NCI-H748 treated with DMSO at 0.1 percent for 48 hours (cell line): Measurements from ENCODE around the gene CACNA2D4.

ENCODE experiments used
- DNase-seq: peaks from one replicate; lab custom pipeline; 2025; lab: John Stamatoyannopoulos, UW

Gene CACNA2D4

DNA sequence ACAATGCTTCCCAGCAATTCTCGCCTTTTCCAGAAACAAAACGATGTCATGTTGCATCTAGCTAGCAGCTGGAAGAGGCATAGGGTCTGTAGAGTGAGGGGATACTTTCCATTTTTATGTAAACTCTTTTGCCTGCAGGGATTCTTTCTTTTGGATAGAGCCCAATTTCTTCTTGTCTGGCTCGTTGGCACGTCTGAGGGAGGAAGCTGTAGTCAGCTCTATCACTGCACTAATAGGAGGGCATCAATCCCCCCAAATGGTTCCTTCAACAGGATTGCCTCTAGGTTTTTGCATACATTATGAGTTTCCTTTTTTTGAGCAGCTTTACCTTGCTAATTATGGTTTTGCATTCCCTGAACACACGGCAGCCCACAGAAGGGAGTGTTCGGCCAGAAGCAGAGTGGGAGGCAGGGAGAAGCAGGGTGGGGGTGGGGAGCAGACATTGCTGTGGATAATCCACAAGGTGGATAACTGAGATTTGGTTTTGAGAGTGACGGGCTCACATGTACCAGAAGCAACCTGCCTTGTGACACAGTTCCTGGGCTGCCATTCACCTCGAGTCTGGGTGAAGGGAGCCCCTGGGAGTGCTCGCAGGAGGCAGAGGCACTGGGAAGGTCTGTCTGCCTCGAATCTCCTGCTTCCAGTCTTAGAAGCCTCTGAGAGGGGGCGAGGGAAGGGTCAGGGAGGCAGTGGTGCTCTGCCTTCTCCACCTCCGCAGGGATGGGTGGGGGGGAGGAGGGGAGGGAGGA, 73.6 kb downstream of the CACNA2D4 start:
- no peak for DNase-seq

DNA sequence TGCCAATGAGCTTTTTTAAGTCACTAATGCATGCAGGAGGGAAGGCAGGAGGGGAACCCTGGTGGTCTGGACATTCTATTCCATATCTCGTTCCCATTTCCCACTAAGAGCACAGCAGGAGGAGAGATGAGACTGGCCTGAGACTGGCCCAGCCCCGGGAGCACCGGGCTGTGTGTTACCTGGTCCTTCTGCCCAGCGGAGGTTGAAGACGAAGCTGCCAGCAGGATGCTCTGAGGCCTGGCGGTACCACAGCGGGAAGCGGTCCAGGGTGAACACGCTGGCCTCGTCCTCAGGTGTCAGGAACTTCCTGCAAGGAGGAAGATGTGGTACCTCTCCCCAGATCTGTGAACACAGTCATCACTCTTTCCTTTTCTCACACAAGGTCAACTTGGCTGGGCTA, 74.2 kb downstream of the CACNA2D4 start:
- no peak for DNase-seq

DNA sequence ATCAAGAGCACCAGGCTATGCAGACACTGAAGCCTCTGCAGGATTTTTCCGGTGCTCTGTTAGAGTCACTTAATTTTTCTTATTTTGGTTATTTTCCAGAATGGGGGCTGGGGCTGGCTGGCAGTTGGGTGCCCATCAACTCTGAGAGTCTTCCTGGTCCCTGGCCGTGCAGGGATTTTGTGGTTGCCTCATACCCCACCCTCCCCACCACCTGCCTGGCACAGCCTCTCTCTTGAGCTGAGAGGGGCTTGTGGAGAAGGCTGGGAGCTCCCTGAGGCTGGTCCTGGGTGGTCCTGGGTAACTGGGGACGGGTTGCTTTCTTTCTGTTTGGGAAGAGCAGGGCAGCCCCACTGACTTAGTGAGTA, 74.8 kb downstream of the CACNA2D4 start:
- no peak for DNase-seq

DNA sequence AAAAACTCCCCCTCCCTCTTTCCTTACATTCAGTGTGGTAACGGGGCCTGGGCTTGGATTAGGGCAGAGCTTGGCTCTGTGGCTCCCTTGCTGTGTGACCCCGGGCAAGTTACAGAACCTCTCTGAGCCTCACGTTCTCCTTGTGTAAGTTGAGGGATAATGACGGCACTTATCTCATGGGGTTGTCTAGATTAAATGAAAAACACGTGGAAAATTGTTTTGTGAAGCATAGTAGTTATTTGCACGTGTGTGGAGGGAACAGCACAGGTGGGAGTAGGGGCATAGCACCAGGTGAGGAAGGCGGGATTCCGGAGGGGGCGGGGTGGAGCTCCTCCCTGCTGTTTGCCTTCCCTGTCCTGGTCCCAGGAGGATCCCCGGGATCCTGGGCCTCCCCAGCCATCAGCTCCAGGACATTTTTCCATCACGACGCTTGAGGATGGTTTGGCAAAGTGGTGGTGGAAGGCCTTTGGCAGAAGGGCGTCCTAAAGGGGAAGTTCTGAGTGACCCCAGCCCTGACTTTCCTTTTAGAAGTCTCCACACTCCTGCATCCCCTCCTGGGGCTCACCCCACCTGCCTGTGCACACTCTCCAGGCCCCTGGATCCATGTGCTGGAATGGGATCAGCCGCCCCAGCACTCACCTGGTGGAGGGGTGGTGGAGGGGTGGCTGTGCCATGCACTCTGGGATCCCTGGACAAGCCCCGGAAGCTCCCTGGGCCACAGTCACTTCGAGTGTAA, 75.4 kb downstream of the CACNA2D4 start:
- DNase-seq: no peak

DNA sequence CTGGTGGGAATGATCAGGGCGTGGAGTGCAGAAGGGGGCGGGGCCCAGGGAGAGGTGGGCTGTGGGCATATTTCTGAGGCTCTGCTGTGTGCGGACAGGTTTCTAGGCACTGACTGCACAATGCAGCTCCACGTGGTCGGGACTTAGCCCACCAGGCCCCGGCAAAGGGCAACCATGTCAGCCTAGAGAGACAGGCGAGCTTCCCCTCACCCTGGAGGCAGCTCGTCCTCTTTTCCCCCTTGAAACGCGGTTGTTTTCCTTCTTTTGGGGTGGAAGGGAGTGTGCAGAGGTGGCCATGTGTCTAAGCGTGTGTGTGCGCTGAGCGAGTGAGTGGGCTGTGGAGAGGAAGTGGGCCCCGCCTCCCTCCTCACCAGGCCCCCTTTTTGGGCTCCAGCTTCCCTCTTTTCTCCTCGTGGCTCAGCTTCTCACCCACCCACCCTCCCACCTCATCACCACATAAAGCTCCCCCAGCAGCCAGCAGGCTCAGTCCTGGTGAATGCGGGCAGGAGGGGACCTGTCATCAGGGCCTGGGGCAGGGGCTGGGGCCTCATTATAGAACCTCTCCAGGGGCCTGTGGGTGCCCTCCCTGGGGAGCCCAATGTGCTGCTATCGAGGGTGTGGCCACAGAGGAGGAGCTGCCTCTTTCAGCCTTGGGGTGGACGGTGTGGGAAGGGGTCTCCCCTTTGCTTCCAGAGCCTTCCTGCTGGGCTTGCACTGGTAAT, 76.1 kb downstream of the CACNA2D4 start:
- no peak for DNase-seq

DNA sequence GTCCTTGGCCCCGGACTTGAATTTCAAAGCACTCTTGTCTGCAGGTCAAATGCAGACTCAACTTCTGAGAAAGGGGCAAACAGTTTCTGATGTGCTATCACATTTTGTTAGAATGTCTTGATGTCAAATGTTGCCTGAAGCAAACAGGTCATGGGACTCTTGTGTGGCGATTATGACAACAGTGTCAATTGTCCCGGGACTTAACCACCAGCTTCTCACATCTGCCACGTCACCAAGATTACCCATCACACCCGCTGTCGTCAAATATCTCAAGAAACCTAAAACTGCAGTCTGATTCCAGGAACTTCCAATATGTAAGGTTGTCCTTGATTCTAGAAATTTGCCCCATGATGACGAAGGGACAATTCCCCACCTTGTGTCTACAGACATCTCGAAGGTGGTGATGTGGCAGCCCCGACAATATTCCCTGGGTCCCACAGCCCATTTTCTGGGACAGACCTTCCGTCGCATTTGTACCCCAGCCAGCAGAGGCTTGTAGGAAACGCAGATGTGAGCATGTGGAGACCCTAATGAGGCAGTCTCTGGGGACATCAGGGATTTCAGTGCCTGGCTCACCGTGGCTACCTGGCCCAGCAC, 76.8 kb downstream of the CACNA2D4 start:
- DNase-seq: no peak

DNA sequence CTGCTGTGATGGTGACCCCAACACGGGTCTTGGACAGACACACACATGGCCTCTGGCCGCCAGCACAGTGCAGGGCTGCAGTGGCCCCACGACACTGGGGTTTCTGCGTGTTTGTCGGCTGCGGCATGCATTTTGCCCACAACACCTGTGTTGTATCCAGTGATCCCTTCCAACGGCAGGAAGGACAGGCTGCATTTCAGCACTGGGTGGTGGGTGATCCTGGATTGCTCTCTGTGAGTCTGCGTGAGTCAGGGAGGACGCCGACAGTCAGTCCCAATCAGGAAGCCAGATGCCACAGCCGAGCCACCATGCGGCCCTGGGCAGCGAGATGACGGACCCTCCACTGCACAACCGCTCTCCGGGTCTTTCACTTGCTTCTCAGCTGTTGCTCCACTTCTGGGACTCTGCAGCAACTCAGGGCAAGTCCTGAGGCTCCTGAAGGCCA, 77.4 kb downstream of the CACNA2D4 start:
- no peak for DNase-seq

DNA sequence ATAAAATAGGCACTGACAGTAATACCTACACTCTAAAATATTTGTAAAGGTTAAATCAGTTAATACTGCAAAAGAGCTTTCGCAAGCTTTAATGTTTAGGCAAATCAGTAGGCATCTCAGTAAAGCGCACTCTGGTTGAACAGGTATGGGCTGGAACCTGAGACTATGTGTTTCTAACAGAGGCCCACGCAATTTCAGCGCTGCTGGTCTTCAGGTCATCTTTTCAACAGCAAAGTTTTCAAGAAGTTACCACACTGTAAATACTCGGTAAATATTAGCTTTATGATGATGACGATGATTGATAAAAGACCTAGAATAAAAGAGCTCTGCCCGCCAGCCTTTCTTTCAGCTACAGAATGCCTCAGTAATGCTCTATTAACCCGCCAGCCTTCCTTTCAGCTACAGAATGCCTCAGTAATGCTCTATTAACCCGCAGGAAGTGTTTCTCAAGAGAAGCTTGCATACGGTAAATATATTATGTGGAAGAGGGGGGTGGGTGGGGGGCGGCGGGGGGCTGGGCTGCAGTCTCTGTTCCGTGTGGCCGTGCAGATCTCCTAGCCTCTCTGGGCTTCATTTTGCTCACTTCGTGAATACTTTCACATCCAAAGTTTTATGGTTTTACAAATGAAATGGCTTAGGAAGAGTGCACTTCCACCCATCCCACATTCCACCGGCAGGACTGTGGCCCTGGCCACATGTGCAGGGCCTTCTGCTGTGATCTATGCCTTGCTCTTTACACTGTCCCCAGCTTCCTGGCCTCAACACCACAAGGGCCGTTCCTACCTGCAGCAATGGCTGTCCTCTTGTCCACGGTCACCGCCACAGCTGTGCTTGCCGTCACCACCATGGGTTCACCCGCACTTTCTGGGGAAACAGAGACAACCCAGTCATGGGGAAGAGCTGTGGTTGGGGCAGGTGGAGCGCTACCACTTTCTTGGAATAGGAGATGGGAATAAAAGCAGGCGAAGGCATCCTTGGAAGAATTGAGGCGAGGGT, 78.2 kb downstream of the CACNA2D4 start:
- DNase-seq: no peak

DNA sequence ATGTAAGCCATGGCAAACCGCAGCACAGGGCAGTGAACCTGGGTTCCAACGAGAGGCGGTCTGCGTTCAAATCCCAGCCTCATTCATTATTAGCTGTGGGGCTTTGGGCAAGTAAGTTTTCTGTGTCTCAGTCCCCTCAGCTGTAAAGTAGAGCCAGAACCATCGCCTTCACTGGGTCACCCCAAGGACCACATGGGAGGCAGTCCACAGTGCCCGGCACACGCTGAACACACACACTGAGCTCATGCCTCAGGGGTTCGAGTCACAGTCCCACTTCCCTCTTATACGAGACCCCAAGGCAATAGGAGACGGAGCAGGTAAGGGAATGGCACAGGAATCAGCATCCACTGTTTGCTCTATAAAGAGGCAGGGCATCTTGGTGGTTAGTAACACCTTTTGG, 79.0 kb downstream of the CACNA2D4 start:
- DNase-seq: no peak

DNA sequence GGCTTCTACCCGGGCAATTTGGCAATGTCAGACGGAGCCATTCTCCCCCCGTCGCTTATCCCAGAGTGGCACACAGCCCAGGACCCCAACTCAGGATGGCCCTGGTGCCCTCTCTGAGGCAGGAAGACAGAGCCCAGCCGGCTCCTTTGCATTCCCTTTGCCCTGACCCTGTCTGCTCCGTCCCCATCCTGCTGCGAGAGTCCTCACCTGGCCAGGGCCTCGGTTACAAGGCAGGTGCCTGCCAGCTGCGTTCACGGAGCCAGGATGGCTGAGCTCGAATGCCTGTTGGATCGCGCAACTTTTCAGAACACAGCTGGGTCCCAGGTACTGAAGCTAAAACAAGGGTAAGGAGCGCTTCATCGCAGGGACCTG, 79.5 kb downstream of the CACNA2D4 start:
- no peak for DNase-seq

DNA sequence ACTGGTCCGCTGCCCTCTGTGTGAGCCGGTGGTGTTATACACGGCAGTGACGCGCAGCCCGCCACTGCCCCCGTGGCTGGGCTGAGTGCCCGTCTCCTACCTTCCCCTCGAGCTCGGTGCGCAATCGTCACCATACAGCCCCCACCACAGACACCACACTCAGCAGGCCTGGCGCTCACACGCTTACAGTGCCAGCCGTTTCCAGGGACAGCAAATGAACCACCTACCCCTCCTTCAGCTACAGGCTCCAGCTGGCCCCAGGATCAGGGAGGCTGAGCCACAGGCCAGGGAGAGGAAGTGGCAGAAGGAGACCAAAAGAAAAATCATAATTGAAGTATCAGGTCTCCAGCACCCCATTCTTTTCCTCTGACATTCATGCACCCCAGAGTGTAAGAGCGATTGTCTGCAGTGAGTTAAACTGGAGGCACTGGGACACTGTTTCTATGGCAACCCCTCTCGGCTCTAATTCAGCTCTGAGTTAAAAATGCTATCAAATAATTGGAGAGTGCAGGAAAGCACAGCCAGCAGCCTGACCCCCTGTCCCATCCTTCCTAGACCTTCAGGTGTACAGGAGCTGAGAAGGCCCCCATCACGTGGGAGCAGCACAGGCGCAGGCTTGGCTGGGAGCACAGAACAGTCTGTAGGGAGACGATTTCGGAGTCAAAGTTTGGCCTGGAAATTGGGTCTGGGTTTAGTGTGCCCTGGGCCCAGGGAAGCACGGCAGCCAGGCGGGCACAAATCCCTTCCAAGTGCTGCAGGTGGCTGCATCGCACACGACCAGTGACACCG, 80.1 kb downstream of the CACNA2D4 start:
- DNase-seq: no peak

DNA sequence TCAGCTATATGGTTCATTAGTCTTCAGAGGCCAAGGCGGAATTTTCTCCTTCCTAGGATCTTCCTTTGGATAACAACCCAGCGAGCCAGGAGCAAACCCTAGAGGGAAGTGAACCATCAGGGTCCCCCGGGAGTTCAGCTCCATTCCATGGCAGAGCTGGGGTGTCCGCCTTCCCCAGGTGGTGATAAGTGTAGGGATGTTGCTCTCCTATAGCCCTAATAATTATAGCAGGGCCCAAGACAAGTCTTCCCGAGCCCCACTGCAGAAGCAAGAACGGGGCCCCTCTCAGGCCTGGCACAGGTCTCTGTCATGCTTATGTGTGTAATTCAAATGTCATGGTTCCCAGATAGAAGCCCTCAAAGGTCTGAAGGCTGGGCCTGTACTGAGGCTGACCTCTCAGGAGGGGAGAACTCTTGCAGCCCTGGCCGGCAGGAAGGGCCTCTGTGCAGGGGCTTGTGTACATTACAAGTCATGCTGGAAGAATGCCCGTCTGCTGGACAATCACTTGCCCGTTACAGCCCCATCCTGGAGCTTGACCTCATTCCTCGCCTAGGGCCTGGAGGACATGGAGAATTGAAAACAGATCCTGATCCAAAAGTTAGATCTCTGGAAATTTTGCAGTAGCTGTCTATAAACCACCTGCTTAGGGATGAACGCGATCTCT, 80.8 kb downstream of the CACNA2D4 start:
- no peak for DNase-seq

DNA sequence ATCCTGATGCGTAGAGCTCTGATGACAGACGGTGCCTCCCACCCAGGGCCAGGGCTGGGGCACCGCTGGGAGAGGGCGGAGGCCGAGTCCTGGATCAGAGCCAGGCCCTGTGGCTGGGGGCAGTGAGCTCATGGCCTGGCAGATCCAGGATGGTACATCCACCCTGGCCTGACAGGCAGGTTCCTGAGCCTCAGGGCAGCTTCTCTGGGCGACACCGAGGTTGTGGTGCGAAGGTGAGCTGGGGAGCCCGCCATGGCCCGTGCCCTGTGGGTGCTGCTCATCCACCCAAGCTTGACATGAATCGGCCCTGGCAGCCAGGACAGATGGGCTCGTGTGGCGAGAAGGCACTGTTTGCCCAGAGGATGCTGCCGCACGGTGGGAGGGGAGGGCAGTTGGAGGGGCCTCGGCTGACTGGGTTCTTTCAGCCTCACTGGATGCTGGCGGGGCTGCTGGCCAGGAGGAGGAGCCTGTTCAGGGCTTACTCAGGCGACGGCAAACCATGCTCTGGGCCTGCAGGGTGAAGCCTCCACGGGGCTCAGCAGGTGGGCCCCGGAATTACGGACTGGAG, 81.5 kb downstream of the CACNA2D4 start:
- DNase-seq: no peak

DNA sequence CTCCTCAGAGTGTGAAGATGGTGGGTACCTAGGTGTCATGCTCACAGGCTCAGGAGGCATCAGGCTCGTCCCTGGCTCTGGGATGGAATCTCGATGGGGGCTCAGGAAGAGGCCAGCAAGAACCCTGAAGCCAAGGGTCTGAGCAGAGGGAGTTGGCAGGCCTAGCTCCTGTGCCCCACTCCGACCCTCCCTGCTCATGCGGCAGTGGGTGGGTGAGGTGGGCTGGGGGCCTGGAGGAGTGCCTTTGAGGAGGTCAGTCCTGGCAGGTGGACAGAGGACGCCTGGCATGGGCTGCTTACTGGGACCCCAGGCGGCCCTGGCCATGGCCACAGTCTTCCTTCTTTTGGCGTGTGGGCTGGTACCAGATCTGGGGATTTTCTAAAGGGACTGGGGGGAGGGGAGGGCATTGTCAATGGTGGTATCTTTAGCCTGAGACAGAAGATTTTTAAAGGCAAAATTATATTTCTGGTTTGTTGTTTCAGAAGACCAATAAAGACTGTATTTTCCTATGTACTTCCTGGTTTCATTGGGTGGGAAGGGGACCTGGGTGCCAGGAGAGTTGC, 82.1 kb downstream of the CACNA2D4 start:
- no peak for DNase-seq

DNA sequence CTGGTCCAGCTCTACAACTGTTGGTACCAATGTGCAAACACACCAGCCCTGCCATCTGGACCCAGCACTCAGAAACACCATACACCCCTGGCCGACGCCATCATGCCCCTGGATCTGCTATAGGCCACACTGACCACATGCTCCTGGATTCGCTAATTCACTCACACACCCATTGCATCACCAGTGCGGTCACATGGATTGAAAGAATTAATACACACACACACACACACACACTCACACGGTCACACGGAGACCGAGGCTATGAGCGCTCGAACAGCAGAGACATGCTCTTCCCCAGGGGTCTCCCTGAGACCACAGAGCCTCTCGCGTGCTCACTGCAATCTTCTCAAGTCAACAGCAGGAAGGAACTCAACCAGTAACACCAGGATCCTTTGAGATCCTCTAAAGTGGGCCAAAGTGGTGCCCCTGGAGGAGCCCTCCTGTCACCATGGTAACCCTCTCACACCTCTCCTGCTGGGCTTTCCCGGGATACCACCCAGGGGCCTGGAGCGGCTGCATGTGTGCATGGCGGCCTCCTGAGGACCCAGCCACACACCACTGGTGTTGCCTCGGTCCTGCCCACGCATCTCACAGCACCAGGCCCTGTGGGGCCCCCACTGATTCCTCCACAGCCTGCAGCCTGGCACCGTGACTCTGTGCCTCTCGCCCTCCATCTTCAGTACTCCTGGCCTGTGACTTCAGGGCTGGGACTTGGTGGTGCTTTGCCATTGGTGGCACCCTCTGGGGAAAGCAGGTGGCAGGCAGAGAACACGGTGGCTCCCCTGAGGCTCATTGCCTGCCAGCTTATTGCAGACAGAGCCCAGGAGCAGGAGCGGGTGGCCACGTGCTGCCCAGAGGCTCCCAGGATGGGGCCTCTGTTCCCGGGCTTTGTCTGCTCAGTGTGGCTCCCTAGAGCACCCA, 83.0 kb downstream of the CACNA2D4 start:
- no peak for DNase-seq

DNA sequence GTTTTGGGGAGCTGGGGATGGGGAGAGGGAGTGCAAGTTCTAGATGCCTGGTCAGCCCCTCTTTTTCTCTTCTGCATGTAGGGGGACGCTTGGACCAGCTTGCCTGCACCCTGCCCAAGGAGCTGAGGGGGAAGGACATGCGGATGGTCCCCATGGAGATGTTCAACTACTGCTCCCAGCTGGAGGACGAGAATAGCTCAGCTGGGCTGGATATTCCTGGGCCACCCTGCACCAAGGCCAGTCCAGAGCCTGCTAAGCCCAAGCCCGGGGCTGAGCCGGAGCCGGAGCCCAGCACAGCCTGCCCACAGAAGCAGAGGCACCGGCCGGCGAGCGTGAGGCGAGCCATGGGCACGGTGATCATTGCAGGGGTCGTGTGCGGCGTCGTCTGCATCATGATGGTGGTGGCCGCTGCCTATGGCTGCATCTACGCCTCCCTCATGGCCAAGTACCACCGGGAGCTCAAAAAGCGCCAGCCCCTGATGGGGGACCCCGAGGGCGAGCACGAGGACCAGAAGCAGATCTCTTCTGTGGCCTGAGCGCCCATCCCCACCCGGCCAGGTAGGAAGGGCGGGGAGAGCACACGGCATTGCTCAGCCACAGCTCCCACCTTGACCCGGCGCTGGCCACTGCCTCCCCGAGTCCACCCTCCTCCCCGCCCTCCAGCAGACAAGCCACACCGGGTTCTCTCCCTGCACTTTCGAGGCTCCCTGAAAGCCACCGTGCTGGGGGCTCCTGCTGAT, 84.1 kb downstream of the CACNA2D4 start:
- no peak for DNase-seq

DNA sequence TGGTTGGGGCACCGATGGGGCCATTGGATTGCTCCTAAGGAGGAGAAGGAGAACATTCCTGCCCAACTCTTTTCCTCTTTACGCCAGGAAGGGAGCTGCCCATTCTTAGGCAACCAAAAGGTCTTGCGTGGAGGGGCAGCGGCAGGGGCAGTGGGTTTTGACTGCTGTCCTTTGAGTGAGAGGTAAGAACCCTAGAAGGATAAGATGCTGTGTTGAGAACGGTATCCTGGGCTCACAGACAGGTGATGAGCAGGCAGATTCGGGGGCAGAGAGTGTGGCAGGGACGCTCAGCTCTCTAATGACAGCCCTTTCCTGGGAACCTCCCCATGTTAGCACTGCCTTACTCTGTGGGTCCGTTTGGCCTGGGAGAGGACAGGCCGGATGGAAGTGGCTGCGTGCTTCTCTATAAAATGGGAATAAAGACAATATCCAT, 84.8 kb downstream of the CACNA2D4 start:
- DNase-seq: no peak
